AG09319 (cell line): ENCODE data around the gene SHOC1.

Experiments
- DNase-seq: peaks from one replicate; pipeline ENCODE4 v3.0.0-alpha.2; 2010; ENCODE audit warnings: low read depth; ENCODE audit errors: extremely low read depth
- TF ChIP-seq, protein P1 (sequence below): IDR thresholded peaks from 2 replicates; pipeline ENCODE4 v1.5.1; 2011; ENCODE audit warnings: low read depth, mild to moderate bottlenecking, inconsistent platforms, low read length, moderate library complexity

Gene SHOC1

DNA sequence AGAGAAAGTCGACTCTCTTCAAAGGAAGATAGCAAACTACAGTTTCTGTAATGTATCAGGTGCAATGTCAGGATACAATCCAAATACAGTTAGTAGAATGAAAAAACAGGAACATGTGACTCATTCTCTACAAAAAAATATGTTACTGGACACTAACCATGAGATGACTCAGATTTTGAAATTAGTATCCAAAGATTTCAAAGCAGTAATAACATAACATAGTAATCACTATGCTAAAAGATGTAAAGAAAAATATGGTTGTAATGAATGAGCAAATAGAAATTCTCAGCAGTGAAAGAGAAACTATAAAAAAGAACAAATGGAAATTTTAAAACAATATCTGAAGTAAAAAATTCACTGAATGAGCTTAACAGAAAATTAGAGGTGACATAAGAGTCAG lies 42.3 kb downstream of the SHOC1 start:
- DNase-seq, result no peak
- TF ChIP-seq, protein P1, sequence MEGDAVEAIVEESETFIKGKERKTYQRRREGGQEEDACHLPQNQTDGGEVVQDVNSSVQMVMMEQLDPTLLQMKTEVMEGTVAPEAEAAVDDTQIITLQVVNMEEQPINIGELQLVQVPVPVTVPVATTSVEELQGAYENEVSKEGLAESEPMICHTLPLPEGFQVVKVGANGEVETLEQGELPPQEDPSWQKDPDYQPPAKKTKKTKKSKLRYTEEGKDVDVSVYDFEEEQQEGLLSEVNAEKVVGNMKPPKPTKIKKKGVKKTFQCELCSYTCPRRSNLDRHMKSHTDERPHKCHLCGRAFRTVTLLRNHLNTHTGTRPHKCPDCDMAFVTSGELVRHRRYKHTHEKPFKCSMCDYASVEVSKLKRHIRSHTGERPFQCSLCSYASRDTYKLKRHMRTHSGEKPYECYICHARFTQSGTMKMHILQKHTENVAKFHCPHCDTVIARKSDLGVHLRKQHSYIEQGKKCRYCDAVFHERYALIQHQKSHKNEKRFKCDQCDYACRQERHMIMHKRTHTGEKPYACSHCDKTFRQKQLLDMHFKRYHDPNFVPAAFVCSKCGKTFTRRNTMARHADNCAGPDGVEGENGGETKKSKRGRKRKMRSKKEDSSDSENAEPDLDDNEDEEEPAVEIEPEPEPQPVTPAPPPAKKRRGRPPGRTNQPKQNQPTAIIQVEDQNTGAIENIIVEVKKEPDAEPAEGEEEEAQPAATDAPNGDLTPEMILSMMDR, result no peak
